ENCODE data around the gene GRM7.

GRM7 gene

GRCh38 chr3:7086417-7086816 lies 225.5 kb downstream of the GRM7 start:
- no peak for DNase-seq (ENCODE audit: low read depth)
- H3K4me3 ChIP-seq (ENCODE audit: control insufficient read depth, low read depth, low read length): no peak overlapping the region
- TF ChIP-seq CTCF (IDR thresholded peaks at IDR 0.05; ENCODE audit: control insufficient read depth, insufficient read depth, low read depth, low read length, missing control alignments): no peak

GRCh38 chr3:7095116-7095515 lies 234.2 kb downstream of the GRM7 start:
- no peak for DNase-seq (ENCODE audit: low read depth)
- no peak overlapping the region for H3K4me3 ChIP-seq (ENCODE audit: control insufficient read depth, low read depth, low read length)
- TF ChIP-seq CTCF (IDR thresholded peaks at IDR 0.05; ENCODE audit: control insufficient read depth, insufficient read depth, low read depth, low read length, missing control alignments): no peak

GRCh38 chr3:7100136-7100535 lies 239.2 kb downstream of the GRM7 start:
- no peak for DNase-seq (ENCODE audit: low read depth)
- no peak overlapping the region for H3K4me3 ChIP-seq (ENCODE audit: control insufficient read depth, low read depth, low read length)
- no peak for TF ChIP-seq CTCF (IDR thresholded peaks at IDR 0.05; ENCODE audit: control insufficient read depth, insufficient read depth, low read depth, low read length, missing control alignments)

- TF ChIP-seq CTCF (IDR thresholded peaks at IDR 0.05; ENCODE audit: control insufficient read depth, insufficient read depth, low read depth, low read length, missing control alignments): no peak
- DNase-seq (ENCODE audit: low read depth): no peak
- no peak overlapping the region for H3K4me3 ChIP-seq (ENCODE audit: control insufficient read depth, low read depth, low read length)
Observed at GRCh38 chr3:7106635-7107034, 245.7 kb downstream of the GRM7 start.

GRCh38 chr3:7112523-7113056 lies 251.7 kb downstream of the GRM7 start:
- DNase-seq (ENCODE audit: low read depth): no peak
- TF ChIP-seq CTCF (IDR thresholded peaks at IDR 0.05; ENCODE audit: control insufficient read depth, insufficient read depth, low read depth, low read length, missing control alignments): no peak
- no peak overlapping the region for H3K4me3 ChIP-seq (ENCODE audit: control insufficient read depth, low read depth, low read length)

- no peak for TF ChIP-seq CTCF (IDR thresholded peaks at IDR 0.05; ENCODE audit: control insufficient read depth, insufficient read depth, low read depth, low read length, missing control alignments)
- no peak overlapping the region for H3K4me3 ChIP-seq (ENCODE audit: control insufficient read depth, low read depth, low read length)
- DNase-seq (ENCODE audit: low read depth): no peak
Observed at GRCh38 chr3:7144697-7145308, 283.9 kb downstream of the GRM7 start.
